ENCODE measurements around the gene CREM. TPM values are rescaled to one million over a fixed set of nuclear protein-coding genes. Genes with fewer than 3 reads are reported as not detected.

CREM gene
- total and polyA plus RNA-seq, 8 donors, result 8.5 to 21.9 (median 12.1) TPM

GRCh38 chr10:35089611-35090161 is 37.0 kb upstream of the CREM start:
- Histone ChIP-seq H3K4me3 (peak overlapping the region; percentile 52 to 89 (median 77)), H3K27ac (peak overlapping the region; percentile 68 to 91 (median 80)), H3K9me3 (no peaks in the 10 kb centered on the region), H3K4me1 (peaks cover 5 to 27% (median 11%) of the 10 kb centered on the region in 3 donors), H3K27me3 (no peaks in the 10 kb centered on the region), H3K36me3 (no peaks in the 10 kb centered on the region)
- DNase-seq (peak in 1 of 6 donors; percentile 62), ATAC-seq (peak; percentile 9 to 25 (median 23)), FAIRE-seq (no peak)
- intact Hi-C loops (cut with DNase I), result no loop called here
- WGBS, 2 donors, result 0% methylated on average over 23 to 27 of the region's 27 CpGs
- no peak for TF ChIP-seq CTCF (IDR thresholded peaks at IDR 0.05)

GRCh38 chr10:35090162-35090954 is 36.3 kb upstream of the CREM start, which contains the start of gene CUL2:
Gene CUL2 (minus strand): TSS chr10:35090341. CDS start chr10:35071317, 19,024 bp downstream.
- no peak for FAIRE-seq

GRCh38 chr10:35091994-35092790 is 34.5 kb upstream of the CREM start:
- peaks cover 5 to 12% (median 11%) of the 10 kb centered on the region in 3 donors for H3K4me1 ChIP-seq
- H3K27me3 ChIP-seq, result no peaks in the 10 kb centered on the region
- TF ChIP-seq CTCF (IDR thresholded peaks at IDR 0.05), result no peak
- H3K36me3 ChIP-seq, result no peaks in the 10 kb centered on the region
- no peak for DNase-seq
- no peak for FAIRE-seq
- H3K27ac ChIP-seq, result no peak overlapping the region
- intact Hi-C loops (cut with DNase I), result no loop called here
- no peaks in the 10 kb centered on the region for H3K9me3 ChIP-seq
- no peak overlapping the region for H3K4me3 ChIP-seq
- no peak for ATAC-seq
- WGBS, 2 donors, result 93 to 98% methylated on average over 11 of the region's 11 CpGs

More at GRCh38 chr10:35090162-35090954, 36.3 kb upstream of the CREM start, which contains the start of gene CUL2:
- peak within 1 kb of the TSS; percentile 52 to 89 (median 77) for H3K4me3 ChIP-seq
- peak; percentile 96 to 98 (median 98) for ATAC-seq
- DNase-seq, result peak; percentile 89 to 95 (median 94)
- intact Hi-C loops (cut with DNase I), result no loop called here
- 0 to 1% methylated on average over 43 to 59 of the region's 59 CpGs for WGBS, 2 donors
- H3K4me1 ChIP-seq, result peaks cover 5 to 23% (median 11%) of the 10 kb centered on the region in 3 donors
- peak within 1 kb of the TSS; percentile 68 to 91 (median 80) for H3K27ac ChIP-seq
- H3K9me3 ChIP-seq, result no peaks in the 10 kb centered on the region
- H3K36me3 ChIP-seq, result no peaks in the 10 kb centered on the region
- TF ChIP-seq CTCF (IDR thresholded peaks at IDR 0.05), result no peak
- no peaks in the 10 kb centered on the region for H3K27me3 ChIP-seq

- ATAC-seq (no peak), DNase-seq (no peak), FAIRE-seq (no peak)
- Histone ChIP-seq H3K36me3 (no peaks in the 10 kb centered on the region), H3K4me1 (peaks cover 5 to 10% (median 9%) of the 10 kb centered on the region in 3 donors), H3K27me3 (no peaks in the 10 kb centered on the region), H3K27ac (no peak overlapping the region), H3K9me3 (no peaks in the 10 kb centered on the region), H3K4me3 (no peak overlapping the region)
- 50 to 62% methylated on average over 1 of the region's 1 CpG for WGBS, 2 donors
- intact Hi-C loops (cut with DNase I), result no loop called here
- no peak for TF ChIP-seq CTCF (IDR thresholded peaks at IDR 0.05)
Observed at GRCh38 chr10:35092851-35093250, 33.8 kb upstream of the CREM start.
